H1 (cell line): ENCODE measurements around the gene ANKRD11. TPM values are rescaled to one million over a fixed set of nuclear protein-coding genes. Genes with fewer than 3 reads are reported as not detected.

ENCODE experiments used
- BRCA1 ChIP-seq: IDR thresholded peaks from 2 replicates; pipeline ENCODE4 v1.6.1; 2012; ENCODE audit warnings: low read depth, low read length, improper control_type of control experiment
- PHF8 ChIP-seq: fragments of 200-600 bp; sonication (generic); conservative IDR thresholded peaks from 2 replicates; pipeline ENCODE4 v1.7.1; 2012; ENCODE audit warnings: low read depth, mild to moderate bottlenecking, inconsistent platforms, low read length, moderate library complexity
- RFX5 ChIP-seq: IDR thresholded peaks from 2 replicates; pipeline ENCODE4 v1.6.1; 2011; ENCODE audit warnings: low read depth, low read length, improper control_type of control experiment, borderline replicate concordance
- SAP30 ChIP-seq: fragments of 300-600 bp; sonication (generic); IDR thresholded peaks from 2 replicates; pipeline ENCODE4 v1.7.1; 2012; ENCODE audit warnings: low read length, moderate library complexity, mild to moderate bottlenecking, inconsistent platforms; ENCODE audit not compliant: insufficient read depth, insufficient replicate concordance
- TAF7 ChIP-seq: optimal IDR thresholded peaks from 2 replicates; pipeline ENCODE3; 2011; ENCODE audit warnings: low read depth, mild to moderate bottlenecking, inconsistent platforms, low read length, moderate library complexity, borderline replicate concordance
- polyA plus RNA-seq, 7 experiments: library from polyadenylated mRNA; depleted of rRNA in 3 of 7; stranded (reverse) in 5 of 7; unstranded in 2 of 7; fragments of >200 nt in 5 of 7; fragments of 200-250 nt in 2 of 7; gene quantifications; 1 replicate in 5 of 7; 2 replicates in 1 of 7; 4 replicates in 1 of 7; pipeline versions ENCODE4 v1.2.1 to v1.2.3, GENCODE V29; 2011 to 2013; ENCODE audit warnings: missing spikeins in 2 of 7, mixed read lengths in 2 of 7
- total RNA-seq: library from RNA; stranded (reverse); fragmentation: NEBNext Ultra II Directional; extraction: Animal tissue kit (Norgen Biotek cat#: 25700); gene quantifications from 2 replicates; pipeline ENCODE4 v1.2.1, GENCODE V29; 2021

ANKRD11 gene
- total and polyA plus RNA-seq, 2 of the 8 experiments (the other 6 are each of a cell fraction or from before 2014, with no cell fraction given), result 46.5 to 142 TPM

GRCh38 chr16:89407925-89408300, 82.4 kb downstream of the ANKRD11 start (continued):
- no peak for TF ChIP-seq PHF8
- no peak for TF ChIP-seq BRCA1
- TF ChIP-seq SAP30, result no peak
- TF ChIP-seq TAF7, result no peak
- no peak for TF ChIP-seq RFX5
